ENCODE results near the gene FGD4.

FGD4 gene

GRCh38 chr12:32407795-32408194 is 8.4 kb downstream of the FGD4 start:
- FAIRE-seq: no peak

DNA sequence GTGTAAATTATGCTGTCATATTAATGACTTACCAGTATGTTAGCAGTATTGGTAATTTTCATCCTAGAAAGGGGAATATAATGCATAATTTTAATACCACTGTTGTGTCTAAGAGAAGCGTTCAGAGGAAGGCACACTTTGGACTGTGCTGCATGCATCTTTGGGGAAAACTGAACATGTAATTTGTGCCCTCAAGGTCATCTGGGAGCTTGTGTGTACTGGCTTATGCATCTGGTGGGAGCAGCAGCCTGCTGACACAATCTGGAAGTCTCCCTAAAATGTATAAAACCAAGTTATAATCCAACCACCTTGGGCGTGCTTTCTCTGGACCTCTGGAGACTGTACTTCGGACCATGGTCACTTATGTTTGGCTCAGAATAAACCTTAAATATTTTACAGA is 14.1 kb downstream of the FGD4 start:
- FAIRE-seq: no peak

DNA sequence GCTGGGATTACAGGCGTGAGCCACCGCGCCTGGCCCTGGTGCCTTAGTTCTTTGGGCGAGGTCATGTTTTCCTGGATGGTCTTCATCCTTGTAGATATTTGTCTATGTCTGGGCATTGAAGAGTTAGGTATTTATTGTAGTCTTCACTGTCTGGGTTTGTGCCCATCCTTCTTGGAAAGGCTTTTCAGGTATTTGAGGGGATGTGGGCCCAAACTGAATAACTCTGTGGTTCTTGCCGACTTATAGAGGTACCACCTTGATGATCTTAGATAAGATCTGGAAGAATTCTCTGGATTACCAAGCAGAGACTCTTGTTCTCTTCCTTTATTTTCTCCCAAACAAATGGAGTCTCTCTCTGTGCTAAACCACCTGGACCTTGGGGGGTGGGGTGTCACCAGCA is 18.9 kb downstream of the FGD4 start:
- no peak for FAIRE-seq

GRCh38 chr12:32418903-32419519 is 19.7 kb downstream of the FGD4 start:
- FAIRE-seq: no peak

GRCh38 chr12:32419520-32419960 is 20.2 kb downstream of the FGD4 start:
- no peak for FAIRE-seq

- no peak for FAIRE-seq
Measured at GRCh38 chr12:32420356-32420755, 21.0 kb downstream of the FGD4 start.

- no peak for FAIRE-seq
Measured at GRCh38 chr12:32423559-32423958, 24.2 kb downstream of the FGD4 start.

DNA sequence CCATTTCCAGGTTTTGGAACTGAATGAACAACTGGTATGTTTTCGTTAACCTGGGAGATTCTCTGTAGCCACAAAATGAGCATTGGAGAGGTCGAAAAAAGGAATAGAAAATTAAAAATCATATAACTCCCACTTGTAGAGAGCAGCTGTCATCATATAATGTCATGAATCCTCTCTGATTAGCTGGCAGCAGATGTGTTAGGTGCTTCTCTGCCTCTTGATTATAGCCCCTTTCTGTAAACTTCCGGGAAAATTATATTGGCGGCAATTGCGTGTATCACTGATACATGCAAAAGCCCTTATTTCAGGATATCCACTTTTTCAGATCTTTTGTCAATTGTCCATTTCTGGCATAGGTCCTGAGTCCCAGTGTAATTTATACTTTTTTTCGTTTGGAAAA is 31.7 kb downstream of the FGD4 start:
- no peak for FAIRE-seq

DNA sequence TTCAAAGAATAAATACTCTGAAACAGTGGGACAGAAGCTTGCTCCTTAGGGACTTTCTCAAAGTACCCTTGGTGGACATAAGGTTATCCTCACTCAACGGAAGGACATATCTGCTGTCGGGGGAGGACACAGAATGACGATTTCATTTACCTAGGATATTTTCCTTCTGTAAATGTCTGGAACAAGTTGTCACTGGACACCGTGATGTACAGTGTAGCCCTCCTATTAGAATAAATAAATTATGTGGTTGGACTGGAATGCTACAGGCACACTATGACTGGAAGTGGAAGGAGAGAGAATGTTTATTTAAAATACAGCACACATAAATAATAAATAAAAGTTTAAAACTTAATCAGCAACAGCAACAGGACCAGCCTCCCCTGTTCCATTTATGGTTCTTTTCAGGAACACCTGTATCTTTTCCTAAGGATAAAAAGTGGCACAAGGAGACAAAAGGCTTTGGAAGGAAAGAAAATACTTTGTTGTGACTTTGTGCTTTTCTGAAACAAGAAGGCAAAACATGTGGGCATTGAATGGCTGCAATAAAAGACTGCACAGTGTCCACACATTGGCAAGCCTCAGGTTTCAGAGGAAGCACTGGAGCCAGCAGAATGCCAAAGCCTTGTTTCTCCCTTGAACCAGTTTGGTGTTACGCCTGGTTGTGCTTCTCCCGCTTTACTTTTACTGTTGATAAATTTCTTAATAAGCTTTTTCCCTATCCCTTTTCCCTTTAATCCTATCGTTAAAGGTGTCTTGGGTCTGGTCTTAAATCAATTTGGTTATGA is 36.8 kb downstream of the FGD4 start:
- FAIRE-seq: no peak

DNA sequence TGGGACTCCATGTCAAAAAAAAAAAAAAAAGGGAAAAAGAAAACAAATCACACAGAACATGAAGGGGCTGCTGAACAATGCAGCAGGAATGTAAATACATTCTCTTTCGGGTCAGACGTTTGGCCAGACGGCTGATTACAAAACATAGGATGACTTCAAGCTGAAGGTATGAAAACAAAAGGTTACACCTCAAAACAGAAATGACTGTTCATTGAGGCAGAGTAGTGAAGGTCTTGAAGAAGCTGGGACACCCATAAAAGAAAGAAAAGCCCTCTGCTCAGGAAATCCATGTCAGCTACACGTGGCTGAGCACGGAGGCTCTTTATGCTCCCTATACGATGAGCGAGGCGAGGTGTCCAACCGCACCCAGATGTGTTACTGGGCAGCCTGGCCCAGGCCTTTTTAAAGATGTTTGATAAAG is 37.7 kb downstream of the FGD4 start:
- FAIRE-seq: no peak

GRCh38 chr12:32440120-32440865 is 40.9 kb downstream of the FGD4 start:
- FAIRE-seq: no peak

DNA sequence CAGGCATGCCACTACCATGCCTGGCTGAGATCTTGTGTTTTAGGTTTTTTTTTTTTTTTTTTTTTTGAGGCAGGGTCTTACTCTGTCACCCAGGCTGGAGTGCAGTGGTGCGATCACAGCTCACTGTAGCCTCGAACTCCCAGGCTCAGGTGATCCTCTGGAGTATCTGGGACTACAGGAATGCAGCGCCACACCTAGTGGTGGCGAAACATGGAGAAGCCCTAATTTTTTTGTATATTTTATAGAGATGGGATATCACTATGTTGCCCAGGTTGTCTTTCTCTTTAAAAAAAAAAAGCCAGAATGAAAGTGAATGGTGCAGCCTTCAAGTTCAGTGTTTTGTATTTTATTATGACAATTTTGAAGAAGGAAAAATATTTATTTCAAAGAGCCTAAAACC is 44.1 kb downstream of the FGD4 start:
- no peak for FAIRE-seq

DNA sequence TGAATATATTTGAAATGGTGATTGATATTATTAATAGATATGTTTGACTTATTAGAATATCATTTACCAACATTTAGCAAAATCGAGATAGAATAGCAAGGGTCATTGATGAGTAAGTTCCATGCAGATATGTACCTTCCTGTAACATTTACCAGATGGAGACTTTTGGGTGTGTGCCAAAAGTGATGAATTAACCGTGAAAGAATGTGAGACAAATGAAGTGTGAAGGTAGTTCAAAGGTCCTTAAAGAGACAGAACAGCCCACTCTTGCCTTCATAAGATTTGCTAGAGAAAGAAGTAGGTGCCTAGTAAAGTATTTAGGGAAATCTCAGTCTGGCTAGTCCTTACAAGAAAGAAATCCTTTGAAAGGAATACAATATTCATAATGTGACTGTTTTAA is 45.5 kb downstream of the FGD4 start:
- peak; percentile 94 for FAIRE-seq

- no peak for FAIRE-seq
Measured at GRCh38 chr12:32445356-32445755, 46.0 kb downstream of the FGD4 start.

GRCh38 chr12:32446316-32447119 is 47.2 kb downstream of the FGD4 start:
- no peak for FAIRE-seq

DNA sequence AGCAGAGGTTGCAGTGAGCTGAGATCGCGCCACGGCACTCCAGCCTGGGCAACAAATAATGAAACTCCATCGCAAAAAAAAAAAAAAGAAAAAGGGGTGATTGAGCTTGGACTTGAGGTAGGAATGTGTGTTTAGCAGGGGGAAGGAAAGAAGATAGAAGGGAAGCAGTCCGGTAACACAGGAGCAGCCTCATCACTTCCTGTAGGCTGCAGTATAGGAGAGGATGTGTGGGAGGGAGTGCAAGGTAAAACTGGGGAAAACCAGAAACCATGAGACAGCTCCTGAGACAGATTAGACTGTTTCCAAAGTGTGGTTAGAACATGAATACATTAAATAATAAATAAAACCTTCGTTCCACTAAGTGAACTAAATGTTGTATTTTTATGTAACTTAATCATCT is 49.2 kb downstream of the FGD4 start:
- no peak for FAIRE-seq

GRCh38 chr12:32450363-32450762 is 51.0 kb downstream of the FGD4 start:
- FAIRE-seq: no peak

GRCh38 chr12:32450768-32451167 is 51.4 kb downstream of the FGD4 start:
- FAIRE-seq: no peak

- FAIRE-seq: no peak
Measured at GRCh38 chr12:32451816-32452215, 52.5 kb downstream of the FGD4 start.

DNA sequence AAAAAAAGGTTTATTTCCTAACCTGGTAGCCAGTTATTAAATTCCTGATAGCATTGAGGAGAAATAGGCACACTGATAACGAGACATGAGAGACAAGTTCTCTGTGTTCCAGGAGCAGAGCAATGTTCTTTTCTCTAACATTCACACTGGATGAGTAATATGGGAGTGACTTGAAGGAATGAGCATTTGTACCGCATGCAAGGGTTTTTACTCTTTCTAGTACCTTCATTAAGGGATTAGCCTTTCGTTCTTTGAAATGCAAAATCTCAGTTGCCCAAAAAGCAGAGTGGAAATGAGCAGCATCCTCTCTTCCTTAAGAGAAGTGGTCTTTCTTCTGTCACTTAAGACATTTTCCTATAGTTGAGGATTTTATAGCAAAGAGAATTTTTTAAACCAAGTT is 54.7 kb downstream of the FGD4 start:
- no peak for FAIRE-seq

DNA sequence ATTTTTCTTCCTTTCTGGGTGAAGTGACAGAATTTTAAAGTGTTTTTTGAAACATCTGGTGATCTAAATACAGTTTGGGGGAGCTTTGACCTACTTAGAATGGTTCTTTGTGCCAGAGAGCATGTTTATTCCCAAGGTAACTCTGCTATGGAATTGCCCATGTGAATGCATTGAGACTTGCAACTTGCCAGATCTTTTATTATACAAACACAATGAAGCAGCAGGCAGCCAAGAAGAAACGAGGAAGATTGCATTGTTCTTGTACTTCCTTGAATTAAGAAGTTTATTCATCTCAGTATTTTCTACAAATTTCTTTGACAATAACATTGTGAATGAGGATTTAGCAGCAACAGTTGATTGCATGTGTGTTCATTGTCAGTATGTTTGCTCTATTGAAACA is 55.5 kb downstream of the FGD4 start:
- no peak for FAIRE-seq

DNA sequence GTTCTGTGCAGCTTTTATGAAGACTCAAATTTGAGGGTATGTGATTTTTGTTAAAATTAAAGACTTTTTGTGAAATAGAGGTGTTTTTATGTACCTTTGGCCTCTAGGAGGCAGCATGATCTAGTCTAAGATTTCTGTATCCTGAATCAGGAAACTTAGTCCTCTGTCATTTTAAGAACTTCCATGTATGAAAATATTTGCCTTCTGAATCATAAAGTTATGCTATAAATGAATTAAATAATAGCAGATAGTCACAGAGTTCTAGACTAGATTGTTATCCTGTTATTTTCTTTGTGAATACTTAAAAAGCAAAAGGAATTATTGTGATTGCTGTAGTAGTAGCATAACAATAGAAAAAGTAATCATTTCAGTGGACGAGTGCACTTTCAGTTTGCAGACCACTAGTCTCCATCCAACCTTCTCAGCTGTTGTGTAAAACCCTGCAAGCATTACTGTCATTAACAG is 56.3 kb downstream of the FGD4 start:
- peak; percentile 100 for FAIRE-seq

Data from islet of Langerhans (tissue), 1 donor.